ENCODE measurements around the gene SYTL1. TPM values are rescaled to one million over a fixed set of nuclear protein-coding genes. Genes with fewer than 3 reads are reported as not detected.

SYTL1 gene
- total and polyA plus RNA-seq, 3 experiments from 2014 or later = 21.9 to 124 (median 24.2) TPM

GRCh38 chr1:27377760-27378495 is 36.1 kb downstream of the SYTL1 start:
- Histone ChIP-seq H3K27ac (ENCODE audit: low read depth, low read length) (no peak overlapping the region), H3K36me3 (ENCODE audit: insufficient read depth, low read length) (no peaks in the 10 kb centered on the region), H3K4me3 (ENCODE audit: low read length) (no peak overlapping the region), H3K4me1 (ENCODE audit: insufficient read depth, low read length) (no peaks in the 10 kb centered on the region), H3K9me3 (ENCODE audit: low read length) (no peaks in the 10 kb centered on the region), H3K27me3 (ENCODE audit: insufficient read depth, low read length, poor library complexity, severe bottlenecking) (no peaks in the 10 kb centered on the region)
- Mint-ChIP-seq H3K4me3 (no peak overlapping the region), H3K27ac (no peak overlapping the region), H3K27me3 (peaks cover 4 to 7% of the 10 kb centered on the region in 2 donors), H3K36me3 (no peaks in the 10 kb centered on the region), H3K9me3 (no peaks in the 10 kb centered on the region), H3K4me1 (no peaks in the 10 kb centered on the region)
- ChIA-PET CTCF (interaction anchor here (1.2 to 1.4 kb wide), 2 partner anchors 10 to 17 kb away, joined by 3 to 5 read pairs; no protein-coding TSS in a partner anchor), POLR2A (no interaction called here)
- DNase-seq = no peak

DNA sequence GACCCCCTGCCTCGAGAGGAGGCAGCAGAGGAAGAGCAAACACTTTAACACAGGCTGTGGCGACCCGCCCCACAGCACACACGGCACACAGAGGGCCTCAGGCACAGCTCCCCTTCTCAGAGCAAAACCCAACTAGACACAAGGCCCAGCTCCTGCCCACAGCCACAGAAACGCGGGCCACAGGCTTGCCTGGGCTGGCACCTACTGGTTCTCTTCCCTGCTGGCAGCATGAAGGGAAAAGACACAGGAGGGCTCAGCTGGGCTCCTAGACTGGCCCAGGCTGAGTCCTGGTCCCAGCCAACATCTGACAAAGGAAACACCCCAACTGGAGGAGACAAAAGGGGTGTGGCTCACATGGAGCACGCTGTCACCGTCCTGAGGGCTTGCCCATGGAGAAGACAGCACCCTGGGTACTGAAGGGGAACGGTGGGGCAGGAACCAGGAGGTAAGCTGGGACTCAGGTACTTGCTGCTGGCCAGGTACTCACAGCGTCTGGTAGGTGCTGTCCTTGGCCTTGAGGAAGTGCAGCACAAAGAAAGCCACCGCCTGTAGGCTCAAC is 37.8 kb downstream of the SYTL1 start:
- Histone ChIP-seq H3K27me3 (ENCODE audit: insufficient read depth, low read length, poor library complexity, severe bottlenecking) (no peaks in the 10 kb centered on the region), H3K4me1 (ENCODE audit: insufficient read depth, low read length) (no peaks in the 10 kb centered on the region), H3K27ac (ENCODE audit: low read depth, low read length) (no peak overlapping the region), H3K36me3 (ENCODE audit: insufficient read depth, low read length) (no peaks in the 10 kb centered on the region), H3K4me3 (ENCODE audit: low read length) (no peak overlapping the region), H3K9me3 (ENCODE audit: low read length) (no peaks in the 10 kb centered on the region)
- no peaks in the 10 kb centered on the region for H3K4me1 Mint-ChIP-seq
- H3K9me3 Mint-ChIP-seq = no peaks in the 10 kb centered on the region
- ChIA-PET CTCF (no interaction called here), POLR2A (no interaction called here)
- H3K4me3 Mint-ChIP-seq = no peak overlapping the region
- DNase-seq = no peak
- H3K36me3 Mint-ChIP-seq = no peaks in the 10 kb centered on the region
- peaks cover 4 to 7% of the 10 kb centered on the region in 2 donors for H3K27me3 Mint-ChIP-seq
- no peak overlapping the region for H3K27ac Mint-ChIP-seq

DNA sequence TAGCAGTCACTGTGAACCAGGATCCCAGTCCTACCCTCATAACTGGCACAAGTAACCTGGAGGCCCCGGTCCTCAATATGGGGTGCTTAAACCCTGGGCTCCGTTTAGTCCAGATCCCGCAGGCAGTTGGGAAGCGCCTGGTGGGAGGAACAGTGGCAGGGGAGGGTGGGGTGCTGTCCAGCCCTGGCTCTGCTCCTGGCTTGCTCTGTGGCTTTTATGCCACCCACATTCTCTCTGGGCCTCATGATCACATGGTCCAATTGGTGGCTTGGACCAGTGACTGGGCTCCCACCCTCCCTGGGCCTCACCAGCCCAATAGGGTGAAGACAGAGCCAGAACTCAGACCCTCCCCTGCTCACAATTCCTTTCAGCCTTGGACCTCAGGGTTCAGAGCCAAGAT is 38.4 kb downstream of the SYTL1 start:
- Mint-ChIP-seq H3K27ac (peak overlapping the region in 1 of 8 donors; percentile 69), H3K4me3 (no peak overlapping the region), H3K4me1 (no peaks in the 10 kb centered on the region), H3K36me3 (no peaks in the 10 kb centered on the region), H3K9me3 (no peaks in the 10 kb centered on the region), H3K27me3 (peaks cover 2 to 7% of the 10 kb centered on the region in 2 donors)
- CTCF ChIA-PET = interaction anchor here (2.5 kb wide), 1 partner anchor 47 kb away, joined by 10 read pairs; no protein-coding TSS in a partner anchor
- POLR2A ChIA-PET = no interaction called here
- no peaks in the 10 kb centered on the region for H3K27me3 ChIP-seq (ENCODE audit: insufficient read depth, low read length, poor library complexity, severe bottlenecking)
- no peak overlapping the region for H3K27ac ChIP-seq (ENCODE audit: low read depth, low read length)
- no peaks in the 10 kb centered on the region for H3K36me3 ChIP-seq (ENCODE audit: insufficient read depth, low read length)
- no peak for DNase-seq
- no peaks in the 10 kb centered on the region for H3K9me3 ChIP-seq (ENCODE audit: low read length)
- no peak overlapping the region for H3K4me3 ChIP-seq (ENCODE audit: low read length)
- H3K4me1 ChIP-seq (ENCODE audit: insufficient read depth, low read length) = no peaks in the 10 kb centered on the region

GRCh38 chr1:27380766-27381733 is 39.2 kb downstream of the SYTL1 start:
- H3K4me1 Mint-ChIP-seq = no peaks in the 10 kb centered on the region
- CTCF ChIA-PET = interaction anchor here (1.1 to 3.9 kb wide), 5 partner anchors 10 to 227 kb away, joined by 3 to 20 read pairs (median 8); partner anchors contain the start of gene MAP3K6
- Histone ChIP-seq H3K27ac (ENCODE audit: low read depth, low read length) (no peak overlapping the region), H3K9me3 (ENCODE audit: low read length) (no peaks in the 10 kb centered on the region), H3K27me3 (ENCODE audit: insufficient read depth, low read length, poor library complexity, severe bottlenecking) (no peaks in the 10 kb centered on the region), H3K4me3 (ENCODE audit: low read length) (no peak overlapping the region), H3K36me3 (ENCODE audit: insufficient read depth, low read length) (no peaks in the 10 kb centered on the region), H3K4me1 (ENCODE audit: insufficient read depth, low read length) (no peaks in the 10 kb centered on the region)
- peak overlapping the region in 1 of 8 donors; percentile 94 for H3K27ac Mint-ChIP-seq
- H3K9me3 Mint-ChIP-seq = no peaks in the 10 kb centered on the region
- no peaks in the 10 kb centered on the region for H3K36me3 Mint-ChIP-seq
- no peak for DNase-seq
- peaks cover 2 to 4% of the 10 kb centered on the region in 2 donors for H3K27me3 Mint-ChIP-seq
- H3K4me3 Mint-ChIP-seq = no peak overlapping the region
- POLR2A ChIA-PET = interaction anchor here (0.5 to 0.7 kb wide), 2 partner anchors 15 to 91 kb away, joined by 3 to 5 read pairs; no protein-coding TSS in a partner anchor

DNA sequence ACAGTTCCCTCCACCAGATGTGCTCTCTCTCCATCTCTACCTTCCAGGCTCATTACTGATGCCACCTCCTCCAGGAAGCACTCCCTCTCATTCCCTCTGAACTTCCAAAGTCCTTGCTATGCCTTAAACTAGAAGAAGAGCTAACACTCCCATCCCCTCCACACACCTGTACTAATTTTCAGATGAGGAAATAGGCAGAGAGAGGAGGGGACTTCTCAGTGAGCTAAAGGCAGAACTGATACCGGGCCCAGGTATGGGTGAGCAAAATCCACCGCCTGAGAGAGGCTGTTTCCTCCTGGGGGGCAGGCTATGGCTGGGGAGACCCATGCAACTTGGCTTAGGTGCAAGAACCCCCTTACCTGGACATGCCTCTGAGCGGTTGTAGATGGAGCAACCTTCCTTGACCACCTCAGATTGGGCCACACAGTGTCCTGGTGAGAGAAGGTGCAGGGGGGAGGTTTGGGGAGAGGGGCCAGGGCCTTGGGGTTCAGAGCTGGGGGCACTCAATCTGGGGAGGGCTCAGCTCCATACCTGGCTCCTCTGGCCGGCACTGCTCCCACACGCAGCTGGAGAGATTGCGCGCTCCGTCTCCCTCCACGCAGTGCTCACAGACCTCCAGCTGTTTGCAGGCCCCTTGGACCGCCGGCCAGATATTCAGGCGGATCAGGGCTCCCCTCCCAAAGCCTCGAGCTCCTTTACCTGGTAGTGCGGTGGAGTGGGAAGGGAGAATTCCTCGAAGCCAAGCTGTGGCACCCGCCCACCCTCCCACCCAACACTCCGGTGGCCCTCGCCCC is 40.3 kb downstream of the SYTL1 start:
- CTCF ChIA-PET = interaction anchor here (1.0 to 10.2 kb wide), 10 partner anchors 10 to 226 kb away, joined by 3 to 205 read pairs (median 4); partner anchors contain the start of gene MAP3K6
- no peaks in the 10 kb centered on the region for H3K4me1 Mint-ChIP-seq
- POLR2A ChIA-PET = no interaction called here

DNA sequence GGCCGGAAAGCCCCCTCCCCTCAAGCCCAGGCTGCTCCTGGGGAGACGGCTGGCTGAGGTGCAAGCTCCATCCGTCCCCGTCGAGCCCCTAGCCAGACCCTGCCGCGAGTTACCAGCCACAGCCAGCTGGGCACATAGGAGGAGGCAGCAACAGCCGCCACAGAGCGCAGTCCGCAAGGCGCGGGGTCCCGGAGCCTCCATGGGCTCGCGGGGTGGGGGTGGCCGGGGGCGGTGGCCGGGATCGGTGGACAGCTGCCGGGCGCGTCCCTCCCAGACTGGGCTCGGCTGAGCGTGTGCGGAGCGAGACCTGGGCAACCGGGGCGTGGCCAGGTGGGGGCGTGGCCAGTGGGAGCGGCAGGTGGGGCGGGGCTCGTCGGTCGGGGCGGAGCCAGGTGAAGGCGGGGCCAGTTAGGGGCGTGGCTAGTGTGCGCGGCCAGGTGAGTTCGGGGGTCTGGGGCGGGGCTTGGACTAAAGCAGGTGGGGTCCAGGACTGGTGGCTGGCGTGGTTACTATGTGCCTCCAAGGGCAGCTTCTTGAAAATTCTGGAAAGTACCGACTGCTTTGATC is 41.3 kb downstream of the SYTL1 start, which contains the start of gene CD164L2:
Gene CD164L2 (minus strand): TSS at position 295 of the 567 bp plus-strand sequence. CDS start 94 bp downstream, at position 201.
- Mint-ChIP-seq H3K36me3 (no peaks in the 10 kb centered on the region), H3K4me1 (no peaks in the 10 kb centered on the region), H3K27me3 (peaks cover 2 to 8% of the 10 kb centered on the region in 2 donors), H3K9me3 (no peaks in the 10 kb centered on the region), H3K4me3 (no peak within 1 kb of the TSS), H3K27ac (no peak within 1 kb of the TSS)
- H3K4me3 ChIP-seq (ENCODE audit: low read length) = no peak within 1 kb of the TSS
- no peaks in the 10 kb centered on the region for H3K4me1 ChIP-seq (ENCODE audit: insufficient read depth, low read length)
- POLR2A ChIA-PET = interaction anchor here (0.6 kb wide), 1 partner anchor 82 kb away, joined by 3 read pairs; no protein-coding TSS in a partner anchor
- CTCF ChIA-PET = interaction anchor here (1.0 to 10.2 kb wide), 8 partner anchors 9 to 85 kb away, joined by 3 to 205 read pairs (median 4); partner anchors contain the start of gene MAP3K6
- H3K27ac ChIP-seq (ENCODE audit: low read depth, low read length) = no peak within 1 kb of the TSS
- H3K9me3 ChIP-seq (ENCODE audit: low read length) = no peaks in the 10 kb centered on the region
- no peaks in the 10 kb centered on the region for H3K27me3 ChIP-seq (ENCODE audit: insufficient read depth, low read length, poor library complexity, severe bottlenecking)
- DNase-seq = peak in 3 of 5 donors; percentile 27 to 60 (median 36)
- H3K36me3 ChIP-seq (ENCODE audit: insufficient read depth, low read length) = no peaks in the 10 kb centered on the region

More for the DNA sequence above, 40.3 kb downstream of the SYTL1 start:
- Histone ChIP-seq H3K4me1 (ENCODE audit: insufficient read depth, low read length) (no peaks in the 10 kb centered on the region), H3K9me3 (ENCODE audit: low read length) (no peaks in the 10 kb centered on the region), H3K36me3 (ENCODE audit: insufficient read depth, low read length) (no peaks in the 10 kb centered on the region), H3K27me3 (ENCODE audit: insufficient read depth, low read length, poor library complexity, severe bottlenecking) (no peaks in the 10 kb centered on the region), H3K27ac (ENCODE audit: low read depth, low read length) (no peak overlapping the region), H3K4me3 (ENCODE audit: low read length) (no peak overlapping the region)
- H3K9me3 Mint-ChIP-seq = no peaks in the 10 kb centered on the region
- H3K36me3 Mint-ChIP-seq = no peaks in the 10 kb centered on the region
- DNase-seq = no peak
- no peak overlapping the region for H3K4me3 Mint-ChIP-seq
- no peak overlapping the region for H3K27ac Mint-ChIP-seq
- H3K27me3 Mint-ChIP-seq = peaks cover 3 to 8% of the 10 kb centered on the region in 2 donors

- CTCF ChIA-PET = interaction anchor here (1.3 to 10.2 kb wide), 4 partner anchors 12 to 85 kb away, joined by 3 to 205 read pairs (median 18); no protein-coding TSS in a partner anchor
- no peaks in the 10 kb centered on the region for H3K36me3 Mint-ChIP-seq
Measured at GRCh38 chr1:27383661-27384060, 41.8 kb downstream of the SYTL1 start.

More at GRCh38 chr1:27383661-27384060, 41.8 kb downstream of the SYTL1 start:
- H3K9me3 ChIP-seq (ENCODE audit: low read length) = no peaks in the 10 kb centered on the region
- H3K36me3 ChIP-seq (ENCODE audit: insufficient read depth, low read length) = no peaks in the 10 kb centered on the region
- H3K4me3 ChIP-seq (ENCODE audit: low read length) = no peak overlapping the region
- Mint-ChIP-seq H3K27ac (no peak overlapping the region), H3K9me3 (no peaks in the 10 kb centered on the region), H3K4me1 (peaks cover 0 to 2% (median 2%) of the 10 kb centered on the region in 3 donors), H3K4me3 (no peak overlapping the region), H3K27me3 (peaks cover 2 to 11% of the 10 kb centered on the region in 2 donors)
- POLR2A ChIA-PET = no interaction called here
- DNase-seq = no peak
- H3K27ac ChIP-seq (ENCODE audit: low read depth, low read length) = no peak overlapping the region
- no peaks in the 10 kb centered on the region for H3K4me1 ChIP-seq (ENCODE audit: insufficient read depth, low read length)
- no peaks in the 10 kb centered on the region for H3K27me3 ChIP-seq (ENCODE audit: insufficient read depth, low read length, poor library complexity, severe bottlenecking)
